Stimulated activated CD4-positive, alpha-beta T cell treated with anti-CD3 and anti-CD28 coated beads, Interleukin-1b, Interleukin-23, amount 100 ng/mL, for 1 hour (primary cell): ENCODE data around the gene FHL3.
"Not testable (repeated sequence)": the region's sequence is repeated elsewhere in the genome, so short reads cannot be mapped to it uniquely, and the experiment has no call there.

Experiments
- DNase-seq, 2 donors: peaks; one replicate each; pipeline ENCODE4 v3.0.0-alpha.2; 2020; ENCODE audit warnings: low read depth in 2 of 2

The FHL3 gene

DNA sequence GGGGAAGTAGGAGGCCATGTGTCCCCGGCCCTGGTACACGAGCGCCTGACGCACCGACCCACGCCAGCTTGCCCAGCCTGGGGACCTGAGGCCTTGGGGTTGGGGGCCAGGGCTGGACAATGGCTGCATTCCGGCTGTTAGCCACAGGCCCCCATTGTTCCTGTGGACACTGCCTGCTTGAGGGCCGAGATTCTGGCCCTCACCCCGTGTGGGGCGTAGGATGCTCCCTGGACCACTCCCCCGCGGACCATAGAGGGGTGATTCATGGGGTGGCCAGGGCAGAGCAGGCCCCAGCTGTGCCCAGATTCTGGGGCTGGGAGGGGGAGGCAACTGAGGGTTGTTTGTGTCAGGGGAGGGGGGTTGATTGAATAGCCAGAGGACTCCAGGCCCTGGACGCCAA is 29.6 kb upstream of the FHL3 start:
- no peak for DNase-seq

DNA sequence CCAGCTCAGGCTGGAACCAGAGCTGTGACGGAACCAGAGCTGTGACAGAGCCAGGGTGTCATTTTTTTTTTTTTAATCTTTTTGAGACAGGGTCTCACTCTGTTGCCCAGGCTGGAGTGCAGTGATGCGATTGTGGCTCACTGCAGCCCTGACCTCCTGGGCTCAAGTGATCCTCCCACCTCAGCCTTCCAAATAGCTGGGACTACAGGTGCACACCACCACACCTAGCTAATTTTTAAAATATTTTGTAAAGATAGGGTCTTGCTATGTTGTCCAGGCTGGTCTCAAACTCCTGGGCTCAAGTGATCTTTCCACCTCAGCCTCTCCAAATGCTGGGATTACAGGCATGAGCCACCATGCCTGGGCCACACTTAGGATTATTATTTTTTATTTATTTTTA is 27.7 kb upstream of the FHL3 start:
- not testable (repeated sequence) for DNase-seq

DNA sequence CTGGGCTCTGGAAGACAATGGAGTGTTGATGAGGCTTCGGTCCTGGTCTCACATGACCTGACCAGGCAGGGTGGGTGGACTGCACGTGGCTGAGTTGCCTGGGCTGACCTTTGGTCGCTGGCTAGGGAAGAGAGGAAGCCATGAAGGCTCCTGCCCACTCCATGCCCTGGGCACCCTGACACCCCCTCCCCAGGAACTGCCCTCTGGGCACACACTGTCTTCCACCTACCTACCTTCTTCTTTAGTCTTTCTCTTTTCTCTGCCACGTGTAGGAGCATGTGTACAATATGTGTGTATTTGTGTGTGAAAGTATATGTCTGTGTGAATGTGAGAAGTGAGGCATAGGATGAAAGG is 26.2 kb upstream of the FHL3 start:
- DNase-seq: no peak

DNA sequence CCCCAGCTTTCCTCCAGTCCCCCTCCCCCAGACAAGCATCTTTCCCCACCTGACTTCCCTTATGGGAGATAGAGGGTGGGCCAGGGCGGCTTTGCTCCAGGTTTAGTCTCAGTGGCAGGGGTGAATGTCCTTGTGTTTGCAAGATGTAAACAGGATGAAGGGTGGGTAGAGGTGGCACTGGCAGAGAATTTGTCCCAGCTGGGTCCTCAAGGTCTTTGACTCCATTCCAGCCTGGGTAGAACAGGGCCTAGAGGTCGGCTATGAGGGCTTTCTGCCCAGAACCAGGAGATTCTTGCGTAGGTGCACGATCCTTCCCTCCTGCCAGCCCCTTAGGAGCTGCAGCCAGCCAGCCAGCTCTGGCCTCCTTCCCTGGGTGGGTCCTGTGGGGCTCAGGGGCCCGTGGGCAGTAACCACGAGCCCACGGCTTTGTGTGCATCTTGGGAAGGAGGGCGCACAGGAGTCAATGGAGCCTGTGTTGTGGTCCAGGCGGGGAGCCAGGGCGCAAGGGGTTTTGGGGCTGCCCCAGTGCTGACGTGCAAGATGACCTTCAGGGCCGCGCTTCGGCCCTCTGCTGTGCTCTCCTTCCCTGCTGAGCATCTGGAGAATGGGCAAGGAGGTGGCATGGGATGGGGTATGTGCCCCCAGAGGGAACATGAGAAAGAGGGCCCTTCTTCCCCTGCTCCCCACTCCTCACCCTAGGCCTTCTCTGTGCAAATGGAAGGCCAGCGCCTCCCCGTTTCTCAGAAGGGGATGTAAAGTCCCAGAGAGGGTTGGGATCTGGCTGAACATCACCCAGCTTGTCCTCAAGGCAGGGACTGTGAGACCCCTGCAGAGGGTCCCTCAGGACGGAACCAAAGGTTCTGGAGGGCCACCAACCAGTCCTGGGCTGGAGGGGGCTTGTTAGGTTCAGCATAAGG is 25.5 kb upstream of the FHL3 start:
- no peak for DNase-seq

DNA sequence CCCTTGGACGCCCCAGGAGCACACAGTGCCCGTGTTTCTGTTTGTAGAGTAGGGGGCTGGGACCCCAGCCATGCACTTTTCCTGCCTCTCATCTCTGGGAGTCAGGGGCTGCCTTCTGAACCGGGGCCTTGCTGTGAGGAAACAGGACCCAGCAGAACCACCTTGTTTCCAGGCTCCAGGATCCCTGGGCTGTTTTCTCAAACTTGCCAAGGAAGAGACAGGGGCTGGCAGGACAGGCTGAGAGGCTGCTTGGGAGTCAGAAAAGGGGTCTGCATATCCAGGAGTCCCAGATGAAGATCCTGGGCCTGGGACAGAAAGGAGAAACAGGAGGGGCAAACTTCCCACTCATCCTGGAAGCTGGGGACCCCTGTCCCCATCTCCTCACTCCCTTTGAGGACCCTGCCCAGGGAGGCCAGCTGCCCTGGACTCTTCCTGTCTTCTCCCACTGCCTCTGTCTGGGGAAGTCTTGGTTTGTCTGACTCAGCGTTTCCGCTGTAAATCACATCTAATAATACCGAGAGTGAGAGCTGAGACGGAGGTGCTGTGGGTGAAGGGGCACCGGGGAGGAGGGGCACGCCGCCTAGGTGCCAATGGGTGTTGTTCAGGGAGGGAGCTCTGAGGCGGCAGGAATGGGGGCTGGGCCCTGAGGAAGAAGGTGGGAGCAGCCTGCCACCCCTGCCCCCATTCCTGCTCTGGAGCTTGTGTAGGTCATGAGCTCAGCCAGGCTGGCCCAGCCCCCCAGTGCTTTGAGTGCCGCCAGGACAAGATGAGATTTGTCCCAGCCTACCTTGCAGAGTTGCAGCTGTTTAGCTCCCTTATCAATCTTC is 24.6 kb upstream of the FHL3 start:
- peak in 1 of 2 donors; percentile 50 for DNase-seq

DNA sequence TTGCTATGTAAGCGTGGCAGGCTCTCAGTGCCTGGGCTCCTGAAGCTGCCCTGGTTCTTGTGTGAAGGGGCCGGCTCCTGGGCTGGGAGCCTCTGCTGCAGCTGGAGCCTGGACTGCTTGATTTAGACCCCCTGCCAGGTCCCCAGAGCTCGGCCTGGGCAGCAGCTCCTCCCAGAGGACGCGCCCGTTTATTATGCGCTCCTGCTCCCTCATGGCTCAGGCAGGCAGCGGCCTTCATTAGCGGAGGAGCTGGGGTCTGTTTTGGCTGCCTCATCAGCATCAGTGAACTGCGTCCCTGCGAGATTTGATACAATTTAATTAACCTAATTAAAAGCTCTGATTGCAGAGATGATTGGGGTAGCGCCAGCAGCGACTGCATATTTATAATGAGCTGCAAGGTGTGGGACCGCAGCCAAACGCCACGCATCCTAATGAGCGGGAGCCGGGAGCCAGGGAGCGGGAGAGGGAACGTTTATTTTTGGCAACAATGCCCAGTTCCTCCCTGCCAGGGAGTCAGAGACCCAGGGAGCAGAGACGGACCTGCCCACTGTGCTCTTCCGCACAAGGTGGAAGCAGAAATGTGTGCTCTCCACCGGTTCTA is 23.9 kb upstream of the FHL3 start:
- no peak for DNase-seq

DNA sequence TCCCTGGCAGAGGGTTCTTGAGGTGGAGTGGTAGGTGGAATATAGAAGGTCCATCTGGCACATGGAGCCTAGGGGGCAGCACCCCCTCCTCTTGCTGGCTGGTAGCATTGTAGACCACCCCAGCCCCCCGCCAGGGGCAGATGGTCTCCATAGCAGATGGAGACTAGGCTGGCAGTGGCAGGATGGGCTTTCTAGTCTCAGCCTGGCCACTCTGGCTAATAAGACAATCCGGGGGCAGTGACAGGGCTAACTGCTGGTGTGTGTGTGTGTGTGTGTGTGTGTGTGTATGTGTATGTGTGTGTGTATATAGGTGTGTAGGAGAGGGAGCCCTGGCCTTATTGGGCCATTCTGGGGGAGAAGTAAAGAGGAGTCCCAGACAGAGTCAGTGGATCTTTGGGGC is 23.4 kb upstream of the FHL3 start:
- no peak for DNase-seq

DNA sequence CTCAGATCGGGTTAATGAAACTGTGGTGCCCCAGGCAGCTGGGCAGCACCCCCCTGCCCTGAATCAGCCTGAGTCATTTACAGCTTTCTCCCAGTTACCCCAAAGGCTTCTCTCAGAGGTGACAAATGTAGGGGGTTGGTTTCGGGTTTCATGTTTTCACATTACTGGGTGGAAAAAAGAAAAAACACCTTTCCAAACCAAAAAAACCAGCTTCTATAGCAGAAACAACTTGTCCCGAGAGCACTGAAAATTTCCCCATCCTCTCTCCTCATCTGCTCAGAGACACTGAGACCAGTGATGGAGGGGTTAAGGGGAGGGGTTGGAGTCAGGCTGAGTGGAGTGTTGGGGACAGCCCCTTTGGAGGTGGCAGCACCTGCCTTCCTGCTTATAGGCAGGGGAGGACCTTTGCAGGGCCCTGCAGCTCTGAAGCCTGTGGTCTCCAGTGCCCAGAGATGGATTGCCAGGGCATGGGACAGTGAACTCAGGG is 22.8 kb upstream of the FHL3 start:
- peak in 1 of 2 donors; percentile 51 for DNase-seq

DNA sequence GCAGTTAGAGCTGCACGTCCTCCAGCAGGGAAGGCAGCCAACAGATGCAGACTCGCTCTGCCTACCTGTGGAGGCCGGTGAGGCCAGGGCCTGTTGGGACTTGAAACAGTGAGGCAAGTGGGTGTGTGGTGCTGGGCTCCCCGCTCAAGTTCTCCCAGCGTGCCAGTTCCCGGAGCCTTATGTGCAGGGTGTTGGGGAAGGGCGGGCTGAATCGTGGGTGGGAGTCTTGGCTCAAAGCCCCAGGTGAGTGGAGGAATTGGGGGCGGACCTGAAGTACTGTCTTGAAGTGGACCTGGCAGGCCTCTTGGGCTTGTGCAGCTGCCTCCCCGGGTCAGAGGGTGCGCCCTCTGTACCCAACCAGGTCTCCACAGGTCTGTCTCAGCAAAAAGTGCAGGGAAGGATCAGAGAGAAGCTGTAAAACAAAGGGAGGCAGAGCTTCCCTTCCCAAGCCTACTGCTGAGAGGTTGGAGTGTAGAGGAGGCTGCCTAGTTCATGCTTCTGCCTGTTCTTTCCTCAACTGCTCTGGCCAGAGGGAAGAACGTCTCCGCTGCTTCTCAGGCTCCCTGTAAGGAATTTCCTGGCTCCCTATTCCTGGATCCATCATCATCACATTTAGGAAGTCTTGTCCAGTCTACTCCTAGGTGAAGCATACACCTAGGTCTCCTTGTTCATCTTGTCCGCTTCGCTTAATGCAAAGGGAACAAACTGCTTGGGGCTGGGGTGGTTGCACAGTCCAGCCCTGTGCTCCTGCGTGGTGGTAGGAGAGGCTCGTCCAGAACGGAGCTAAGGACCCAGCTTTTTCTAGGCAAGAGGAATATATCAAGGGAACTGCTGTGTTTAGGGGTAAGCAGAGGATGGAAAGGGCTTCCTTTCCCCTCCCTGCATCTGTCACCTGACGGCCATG is 22.1 kb upstream of the FHL3 start:
- DNase-seq: no peak

DNA sequence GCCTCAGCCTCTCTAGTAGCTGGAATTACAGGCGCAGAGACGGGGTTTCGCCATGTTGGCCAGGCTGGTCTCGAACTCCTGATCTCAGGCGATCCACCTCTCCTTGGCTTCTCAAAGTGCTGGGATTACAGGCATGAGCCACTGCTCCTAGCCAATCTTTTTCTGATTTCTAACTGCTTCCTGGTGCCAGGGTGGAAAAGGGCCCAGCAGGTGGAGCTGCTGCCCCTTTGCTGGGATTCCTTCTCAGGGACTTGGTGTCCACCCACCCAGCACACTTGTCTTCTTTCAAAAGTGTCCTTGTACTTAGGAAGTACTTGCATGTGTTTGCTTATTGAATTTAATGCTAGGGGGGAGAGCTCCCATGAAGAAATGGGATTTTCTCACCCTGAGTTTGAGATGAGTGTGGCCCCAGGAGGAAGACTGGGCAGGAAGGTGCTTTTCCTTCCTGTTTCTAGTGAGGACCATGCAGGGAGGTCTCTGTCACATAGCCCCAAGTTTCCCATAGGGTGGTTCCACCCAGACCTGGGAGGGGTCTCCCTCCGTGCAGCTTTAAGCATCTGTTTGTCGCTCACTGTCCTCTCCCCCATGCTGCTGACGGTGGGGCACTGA is 21.4 kb upstream of the FHL3 start:
- no peak for DNase-seq

DNA sequence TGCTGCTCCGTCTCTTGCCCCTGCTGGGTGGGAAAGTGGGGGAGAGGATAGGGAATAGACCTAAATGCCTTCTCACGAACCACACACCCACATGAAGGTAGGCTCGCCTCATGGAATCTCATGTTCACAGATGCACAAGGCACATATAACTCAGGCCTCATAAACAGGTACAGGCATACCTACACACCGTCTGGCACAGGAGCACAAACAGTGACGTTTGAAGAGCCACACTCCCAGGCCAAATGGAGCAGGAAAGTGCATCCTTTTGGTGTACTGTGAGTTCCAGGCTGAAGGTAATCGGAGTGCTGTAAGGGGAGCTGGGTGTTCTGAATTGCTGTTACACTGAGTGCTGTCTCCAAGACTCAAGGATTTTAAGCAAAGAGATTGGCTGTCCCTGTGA is 20.4 kb upstream of the FHL3 start:
- DNase-seq: no peak

DNA sequence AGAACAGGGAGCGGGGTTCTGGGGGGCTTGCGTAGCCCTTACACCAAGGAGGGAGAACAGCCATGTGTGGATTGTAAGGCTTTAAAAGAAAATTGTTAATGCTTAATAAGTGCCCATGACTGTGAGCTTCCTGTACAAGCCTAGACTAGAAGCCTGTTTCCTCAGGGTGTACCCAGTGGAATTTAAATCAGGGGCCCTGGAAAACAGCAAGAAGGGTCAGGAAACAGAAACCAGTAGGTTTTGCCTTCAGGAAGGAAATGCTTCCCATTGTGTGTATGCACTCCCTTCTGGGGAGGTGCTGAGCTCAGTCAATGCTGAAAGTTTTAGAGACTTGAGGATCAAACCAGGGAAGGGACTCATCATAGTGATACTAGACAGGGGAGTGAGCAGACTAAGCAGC is 19.9 kb upstream of the FHL3 start:
- no peak for DNase-seq

DNA sequence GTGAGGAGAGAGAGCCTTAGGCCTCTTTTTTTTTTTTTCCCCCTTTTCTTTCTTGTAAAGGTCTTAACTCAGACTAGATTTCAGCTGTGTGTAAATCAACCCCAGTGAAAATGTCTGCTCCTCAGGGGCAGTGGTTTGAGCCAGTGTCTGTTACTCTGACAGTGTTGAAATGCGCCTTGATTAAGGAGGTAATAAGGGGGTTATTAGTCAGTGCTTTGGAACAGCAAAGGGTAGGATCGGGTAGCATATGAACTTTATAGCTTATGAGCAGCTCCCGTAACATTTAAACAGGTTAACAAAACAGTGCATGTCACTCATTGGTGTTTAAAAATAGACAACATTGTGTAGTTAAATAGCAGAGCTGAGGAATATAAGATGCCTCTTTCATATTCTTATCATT is 17.5 kb upstream of the FHL3 start:
- no peak for DNase-seq

DNA sequence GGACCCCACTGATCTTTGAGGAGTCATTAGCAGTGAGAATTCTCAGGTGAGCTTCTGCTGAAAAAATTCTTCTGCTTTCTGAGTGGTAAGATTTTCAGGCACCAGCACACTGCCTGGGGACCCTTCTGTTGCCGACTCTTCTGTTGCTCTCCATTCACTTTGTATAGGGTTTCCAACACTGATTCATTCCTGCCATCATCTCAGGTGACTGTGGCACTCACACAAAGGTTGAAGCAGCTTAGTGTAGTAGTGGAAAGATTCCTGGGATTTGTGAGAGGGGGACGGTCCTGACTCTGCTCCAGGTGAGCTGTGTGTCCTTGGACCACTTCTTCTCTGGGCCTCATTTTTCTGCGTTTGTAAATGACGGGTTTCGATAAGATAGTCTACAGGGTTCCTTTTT is 16.7 kb upstream of the FHL3 start:
- no peak for DNase-seq

DNA sequence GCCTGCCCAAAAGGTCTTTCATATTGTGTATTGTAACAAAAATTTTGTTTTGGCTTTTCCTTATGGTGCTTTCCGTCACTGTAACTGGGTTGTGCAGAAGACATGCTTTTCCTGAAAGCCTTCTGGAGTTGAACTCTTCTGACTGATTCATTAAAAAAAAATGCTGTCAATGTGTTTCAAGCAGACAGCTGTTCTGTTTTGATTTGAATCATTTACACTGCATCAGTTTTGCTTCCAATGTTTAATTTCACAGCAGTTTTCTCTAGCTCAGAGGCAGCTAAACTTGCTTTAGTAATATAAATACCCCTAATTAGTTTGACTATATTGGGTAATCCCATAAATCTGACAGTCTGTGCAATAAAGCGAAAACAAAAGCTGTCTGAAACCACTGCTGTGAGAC is 15.1 kb upstream of the FHL3 start:
- no peak for DNase-seq

DNA sequence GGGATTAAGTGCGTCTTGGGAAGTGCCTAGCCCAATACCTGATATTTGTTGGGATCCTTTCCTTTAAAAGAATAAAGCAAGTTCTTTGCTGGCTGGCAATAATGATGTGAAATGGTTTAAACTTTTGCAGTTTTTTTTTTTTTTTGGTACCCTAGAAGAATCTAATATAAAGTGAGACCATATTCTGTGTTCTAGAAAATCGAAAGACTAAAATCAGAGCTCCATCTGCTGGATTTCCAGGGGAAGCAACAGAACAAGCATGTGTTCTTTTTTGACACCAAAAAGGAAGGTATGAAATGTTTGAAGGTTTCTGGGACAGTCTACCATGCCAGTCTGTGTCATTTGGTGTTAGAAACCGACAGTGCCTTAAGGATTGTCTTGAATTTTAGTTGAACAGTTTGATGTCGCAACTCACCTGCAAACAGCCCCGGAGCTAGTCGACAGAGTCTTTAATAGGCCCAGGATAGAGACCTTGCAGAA is 13.6 kb upstream of the FHL3 start:
- no peak for DNase-seq

DNA sequence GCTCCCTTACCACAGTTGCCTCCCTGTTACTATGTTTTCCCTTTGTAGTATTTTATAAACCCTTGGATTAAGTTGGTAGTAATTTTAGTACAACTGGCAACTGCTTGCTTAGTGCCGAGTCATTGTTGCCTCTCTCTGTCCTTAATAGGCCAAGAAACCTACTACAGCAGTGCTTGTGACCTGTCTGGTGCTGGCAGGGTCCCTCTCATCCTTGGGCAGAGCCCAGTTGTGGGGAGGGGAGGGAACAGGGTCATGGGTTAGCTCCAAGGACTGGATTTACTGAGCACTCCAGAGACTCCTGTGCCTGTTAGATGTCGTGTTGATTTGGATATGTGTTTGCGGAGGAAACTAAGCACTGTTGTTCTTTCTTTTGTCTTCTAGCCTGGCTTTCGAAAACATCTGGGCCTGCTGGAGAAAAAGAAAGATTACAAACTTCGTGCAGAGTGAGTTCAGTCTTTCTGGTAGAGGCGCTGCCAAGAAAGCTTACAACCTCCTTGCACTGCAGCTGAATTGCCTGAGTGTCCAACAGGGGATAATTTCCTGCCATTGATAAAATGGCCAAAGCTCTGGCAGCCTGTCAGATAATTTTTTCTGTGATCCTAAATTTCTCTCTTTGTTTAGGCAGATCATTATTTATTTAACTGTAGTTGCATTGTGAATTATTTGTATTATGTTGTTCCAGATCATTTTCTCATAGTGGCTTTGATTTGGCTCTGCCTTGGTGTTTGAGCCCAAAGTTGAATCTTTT is 10.8 kb upstream of the FHL3 start:
- DNase-seq: no peak

DNA sequence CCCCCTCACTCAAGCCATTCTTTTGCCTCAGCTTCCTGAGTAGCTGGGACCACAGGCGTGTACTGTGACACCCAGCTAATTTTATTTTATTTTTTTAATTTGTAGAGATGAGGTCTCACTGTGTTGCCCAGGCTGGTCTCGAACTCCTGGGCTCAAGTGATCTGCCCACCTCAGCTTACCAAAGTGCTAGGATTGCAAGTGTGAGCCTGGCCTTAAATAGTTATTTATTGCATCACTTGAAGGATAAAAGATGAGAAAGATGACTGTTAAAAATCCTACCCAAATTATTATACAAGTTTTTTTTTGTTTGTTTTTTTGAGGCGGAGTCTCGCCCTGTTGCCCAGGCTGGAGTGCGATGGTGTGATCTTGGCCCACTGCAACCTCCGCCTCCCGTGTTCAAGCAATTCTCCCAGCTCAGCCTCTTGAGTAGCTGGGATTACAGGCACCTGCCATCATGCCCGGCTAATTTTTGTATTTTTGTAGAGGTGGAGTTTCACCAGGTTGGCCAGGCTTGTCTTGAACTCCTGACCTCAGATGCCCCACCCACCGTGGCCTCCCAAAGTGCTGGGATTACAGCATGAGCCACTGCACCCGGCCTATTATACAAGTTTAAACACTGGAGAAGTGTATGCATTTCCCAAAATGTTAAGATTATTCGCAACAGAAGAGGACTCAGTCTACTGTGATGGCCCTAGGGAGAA is 9.6 kb upstream of the FHL3 start:
- DNase-seq: no peak

DNA sequence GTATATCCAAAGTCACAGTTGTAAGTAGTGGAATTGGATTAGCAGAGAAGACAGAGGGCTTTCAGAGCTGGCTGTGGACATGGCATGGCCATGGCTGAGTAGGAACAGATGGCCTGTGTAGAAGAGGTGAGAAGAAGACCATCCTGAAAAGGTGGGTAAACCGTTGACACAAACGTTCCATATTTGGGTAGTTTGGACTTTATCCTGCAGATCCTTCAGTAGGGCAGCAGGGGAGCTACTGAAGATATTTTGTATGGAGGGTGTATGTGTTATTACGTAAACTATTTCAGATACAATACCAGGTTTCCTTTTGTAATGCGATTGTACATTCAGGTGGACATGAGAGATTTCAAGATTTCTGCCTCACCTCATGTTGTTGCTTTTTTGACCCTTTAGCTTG is 8.9 kb upstream of the FHL3 start:
- no peak for DNase-seq

DNA sequence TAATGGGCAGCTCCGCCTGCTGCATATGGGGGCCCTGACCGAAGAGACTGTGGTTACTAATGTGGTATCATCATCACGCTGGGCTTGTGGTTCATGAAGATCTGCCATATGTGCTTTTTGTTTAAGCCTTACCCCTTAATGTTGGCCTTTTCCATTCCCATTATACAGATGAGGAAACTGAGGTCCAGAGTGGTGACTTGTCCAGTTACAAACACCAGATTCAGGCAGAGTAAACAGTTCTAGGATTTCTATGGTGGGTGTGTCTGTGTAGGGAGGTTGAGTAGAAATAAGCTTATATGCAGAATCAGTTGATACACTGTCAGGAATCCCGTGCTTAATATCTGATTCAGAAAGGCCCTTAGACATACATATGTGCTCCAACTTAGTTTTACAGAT is 7.9 kb upstream of the FHL3 start:
- DNase-seq: no peak
